Measurements from ENCODE around the gene COA1. TPM values are rescaled to one million over a fixed set of nuclear protein-coding genes. Genes with fewer than 3 reads are reported as not detected.

COA1 gene
- total RNA-seq, 4 donors from 2014 or later: 26.1 to 49.0 (median 30.9) TPM

DNA sequence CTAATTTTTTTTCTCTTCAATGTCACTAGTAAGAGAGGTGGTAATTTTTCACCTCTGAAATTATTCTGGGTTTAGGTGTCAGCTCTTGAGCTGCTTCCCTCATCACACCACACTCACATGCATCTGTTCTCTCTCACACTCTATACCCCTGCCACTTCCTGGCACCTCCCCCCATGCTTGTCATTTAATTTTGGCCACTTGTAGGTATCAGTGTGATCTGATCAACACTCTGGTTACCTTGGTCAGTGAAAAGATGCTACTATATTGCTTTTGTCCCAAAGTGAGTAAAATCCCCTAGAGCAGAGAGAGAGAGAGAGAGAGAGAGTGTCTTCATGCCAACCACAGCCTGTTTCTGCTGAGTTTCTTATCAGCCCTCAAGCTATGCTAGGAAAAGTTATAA lies 103.9 kb downstream of the COA1 start:
- H3K36me3 ChIP-seq: peaks cover 8 to 49% (median 12%) of the 10 kb centered on the region in 4 donors
- no peak for DNase-seq (ENCODE audit: extremely low spot score)
- no peaks in the 10 kb centered on the region for H3K9me3 ChIP-seq
- peaks cover 0 to 3% (median 0%) of the 10 kb centered on the region in 4 donors for H3K4me1 ChIP-seq
- no peak overlapping the region for H3K4me3 ChIP-seq
- TF ChIP-seq EP300 (IDR thresholded peaks at IDR 0.05) (no peak), POLR2AphosphoS5 (IDR thresholded peaks at IDR 0.05) (no peak), POLR2A (IDR thresholded peaks at IDR 0.05; ENCODE audit: low read depth) (no peak)
- TF ChIP-seq, protein P1, sequence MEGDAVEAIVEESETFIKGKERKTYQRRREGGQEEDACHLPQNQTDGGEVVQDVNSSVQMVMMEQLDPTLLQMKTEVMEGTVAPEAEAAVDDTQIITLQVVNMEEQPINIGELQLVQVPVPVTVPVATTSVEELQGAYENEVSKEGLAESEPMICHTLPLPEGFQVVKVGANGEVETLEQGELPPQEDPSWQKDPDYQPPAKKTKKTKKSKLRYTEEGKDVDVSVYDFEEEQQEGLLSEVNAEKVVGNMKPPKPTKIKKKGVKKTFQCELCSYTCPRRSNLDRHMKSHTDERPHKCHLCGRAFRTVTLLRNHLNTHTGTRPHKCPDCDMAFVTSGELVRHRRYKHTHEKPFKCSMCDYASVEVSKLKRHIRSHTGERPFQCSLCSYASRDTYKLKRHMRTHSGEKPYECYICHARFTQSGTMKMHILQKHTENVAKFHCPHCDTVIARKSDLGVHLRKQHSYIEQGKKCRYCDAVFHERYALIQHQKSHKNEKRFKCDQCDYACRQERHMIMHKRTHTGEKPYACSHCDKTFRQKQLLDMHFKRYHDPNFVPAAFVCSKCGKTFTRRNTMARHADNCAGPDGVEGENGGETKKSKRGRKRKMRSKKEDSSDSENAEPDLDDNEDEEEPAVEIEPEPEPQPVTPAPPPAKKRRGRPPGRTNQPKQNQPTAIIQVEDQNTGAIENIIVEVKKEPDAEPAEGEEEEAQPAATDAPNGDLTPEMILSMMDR (IDR thresholded peaks at IDR 0.05): no peak
- H3K27me3 ChIP-seq: no peaks in the 10 kb centered on the region
- intact Hi-C loops (cut with DNase I): no loop called here
- H3K27ac ChIP-seq (replicated peaks in 1 of 4): no peak overlapping the region

DNA sequence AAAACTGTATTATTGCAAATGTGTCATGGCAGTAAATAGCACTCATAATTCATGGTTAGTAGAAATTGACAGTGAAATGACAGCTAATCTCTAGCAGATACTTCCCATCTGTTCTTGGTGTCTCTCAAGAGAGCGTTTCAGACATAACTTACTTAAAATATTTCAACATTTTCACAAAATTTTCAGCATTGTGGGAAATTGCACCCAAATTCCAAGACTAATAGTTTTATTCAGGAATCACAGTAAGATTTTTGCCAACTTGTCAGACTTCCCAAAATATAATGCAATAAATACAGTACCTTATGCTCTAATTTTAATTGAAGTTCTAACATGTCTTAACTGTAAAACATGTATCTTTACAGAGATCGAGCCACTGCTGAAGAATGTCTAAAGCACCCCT lies 105.2 kb downstream of the COA1 start:
- Histone ChIP-seq H3K27me3 (no peaks in the 10 kb centered on the region), H3K9me3 (no peaks in the 10 kb centered on the region), H3K27ac (replicated peaks in 1 of 4) (no peak overlapping the region), H3K4me1 (peaks cover 0 to 3% (median 0%) of the 10 kb centered on the region in 4 donors), H3K4me3 (no peak overlapping the region), H3K36me3 (peaks cover 8 to 48% (median 17%) of the 10 kb centered on the region in 4 donors)
- DNase-seq (ENCODE audit: extremely low spot score): no peak
- WGBS: 93% methylated on average over 2 of the region's 2 CpGs
- intact Hi-C loops (cut with DNase I): no loop called here
- no peak for TF ChIP-seq POLR2A (IDR thresholded peaks at IDR 0.05; ENCODE audit: low read depth)
- TF ChIP-seq, protein P1 (IDR thresholded peaks at IDR 0.05): no peak
- no peak for TF ChIP-seq POLR2AphosphoS5 (IDR thresholded peaks at IDR 0.05)
- TF ChIP-seq EP300 (IDR thresholded peaks at IDR 0.05): no peak

DNA sequence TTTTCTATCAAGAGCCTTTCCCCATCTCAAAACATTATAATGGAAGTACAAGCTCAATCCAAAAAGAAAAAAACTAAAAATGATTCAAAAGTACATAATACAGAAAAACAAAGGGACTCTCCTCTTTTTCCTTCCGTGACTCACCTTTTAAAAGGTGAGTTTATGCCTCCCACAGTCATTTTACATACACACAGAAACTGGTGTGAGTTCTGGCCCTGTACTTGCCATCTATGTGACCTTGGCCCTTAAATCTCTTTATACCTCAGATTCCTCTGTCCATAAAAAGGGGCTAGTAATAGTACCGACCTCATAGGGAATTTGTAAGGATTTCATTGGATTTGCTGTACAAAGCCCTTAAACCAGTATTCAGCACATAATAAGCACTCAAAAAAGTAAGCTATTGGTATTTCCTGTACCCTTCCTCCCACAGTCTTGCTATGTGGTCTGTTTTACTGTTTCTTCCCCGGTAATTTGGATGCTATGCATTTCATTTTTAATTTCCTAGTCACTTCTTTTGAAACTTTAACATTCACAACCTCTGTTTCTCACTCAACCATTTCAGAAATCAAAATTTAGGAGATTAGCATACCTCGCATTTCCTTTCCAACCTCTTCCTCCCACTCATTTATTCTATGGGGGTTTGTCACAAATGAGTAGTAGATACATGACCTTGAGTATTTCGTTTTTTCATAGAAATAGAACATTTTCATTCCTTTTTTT lies 107.4 kb downstream of the COA1 start:
- no peaks in the 10 kb centered on the region for H3K27me3 ChIP-seq
- peaks cover 0 to 3% (median 0%) of the 10 kb centered on the region in 4 donors for H3K4me1 ChIP-seq
- no peak overlapping the region for H3K4me3 ChIP-seq
- no peak for DNase-seq (ENCODE audit: extremely low spot score)
- peaks cover 8 to 44% (median 24%) of the 10 kb centered on the region in 4 donors for H3K36me3 ChIP-seq
- no peak for TF ChIP-seq EP300 (IDR thresholded peaks at IDR 0.05)
- TF ChIP-seq POLR2AphosphoS5 (IDR thresholded peaks at IDR 0.05): no peak
- TF ChIP-seq, protein P1 (IDR thresholded peaks at IDR 0.05): no peak
- TF ChIP-seq POLR2A (IDR thresholded peaks at IDR 0.05; ENCODE audit: low read depth): no peak
- no peak overlapping the region for H3K27ac ChIP-seq (replicated peaks in 1 of 4)
- H3K9me3 ChIP-seq: no peaks in the 10 kb centered on the region
- intact Hi-C loops (cut with DNase I): no loop called here
- 79% methylated on average over 5 of the region's 5 CpGs for WGBS

DNA sequence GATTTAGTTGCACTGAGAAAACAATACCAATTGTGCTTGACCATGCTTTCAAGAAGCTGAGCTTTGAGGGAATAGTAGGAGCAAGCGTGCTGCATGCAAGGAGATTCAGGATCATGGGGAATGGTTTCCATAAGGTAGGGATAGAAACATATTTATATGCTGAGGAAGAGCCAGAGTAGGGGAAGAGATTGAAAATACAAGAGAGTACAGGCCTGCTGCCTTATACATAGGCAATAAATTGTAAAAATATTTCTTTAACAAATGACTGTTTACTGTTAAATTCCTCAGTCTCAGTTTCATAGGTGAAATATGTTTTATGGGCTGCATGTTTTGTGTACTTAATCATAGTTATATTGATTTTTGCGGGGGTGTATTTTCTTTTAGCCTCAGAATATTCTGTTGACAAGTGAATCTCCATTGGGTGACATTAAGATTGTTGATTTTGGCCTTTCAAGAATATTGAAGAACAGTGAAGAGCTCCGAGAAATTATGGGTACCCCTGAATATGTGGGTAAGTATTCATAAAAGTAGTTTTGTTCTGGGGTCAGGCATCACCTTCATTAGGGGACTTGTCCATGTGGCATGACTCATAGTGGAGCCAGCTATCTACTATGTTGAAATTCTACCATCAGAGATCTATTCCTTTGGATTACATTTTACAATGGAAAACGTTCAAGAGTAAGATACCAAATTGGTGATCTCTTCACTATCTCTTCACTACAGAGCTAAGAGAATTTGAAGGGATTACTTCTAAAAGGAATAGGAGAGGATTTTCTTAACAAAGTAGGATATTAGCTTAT lies 109.9 kb downstream of the COA1 start:
- H3K27ac ChIP-seq (replicated peaks in 1 of 4): no peak overlapping the region
- WGBS: 95% methylated on average over 4 of the region's 4 CpGs
- intact Hi-C loops (cut with DNase I): no loop called here

More for the DNA sequence above, 109.9 kb downstream of the COA1 start:
- Histone ChIP-seq H3K27me3 (no peaks in the 10 kb centered on the region), H3K4me3 (no peak overlapping the region), H3K4me1 (peaks cover 0 to 8% (median 4%) of the 10 kb centered on the region in 4 donors), H3K9me3 (no peaks in the 10 kb centered on the region), H3K36me3 (peaks cover 1 to 43% (median 21%) of the 10 kb centered on the region in 4 donors)
- TF ChIP-seq, protein P1 (IDR thresholded peaks at IDR 0.05): no peak
- TF ChIP-seq EP300 (IDR thresholded peaks at IDR 0.05) (no peak), POLR2AphosphoS5 (IDR thresholded peaks at IDR 0.05) (no peak), POLR2A (IDR thresholded peaks at IDR 0.05; ENCODE audit: low read depth) (no peak)
- no peak for DNase-seq (ENCODE audit: extremely low spot score)

All from esophagus muscularis mucosa (tissue), 4 donors.